Neural cell (in vitro differentiated cells): ENCODE measurements around the gene ADAD2. TPM values are rescaled to one million over a fixed set of nuclear protein-coding genes. Genes with fewer than 3 reads are reported as not detected.

Experiments
- H2AFZ ChIP-seq: fragments of 200-600, 300-800 bp; sonication (generic), shearing (Covaris generic); 2 replicates; pipeline ENCODE4 v1.6.0; 2014; ENCODE audit warnings: low read depth, mild to moderate bottlenecking, antibody characterized with exemption, low read length, moderate library complexity
- H3F3A ChIP-seq: fragments of 200-600 bp; shearing (Covaris generic); 2 replicates; pipeline ENCODE4 v1.6.1; 2016; ENCODE audit warnings: mild to moderate bottlenecking, moderate library complexity, mixed read lengths, antibody characterized with exemption, low read length; ENCODE audit not compliant: insufficient read depth, poor library complexity, severe bottlenecking
- H3K27ac ChIP-seq: fragments of 200-600, 300-800 bp; sonication (generic), shearing (Covaris generic); 2 replicates; pipeline ENCODE4 v1.5.1; 2014; ENCODE audit warnings: mild to moderate bottlenecking, low read length, moderate library complexity
- H3K27me3 ChIP-seq: fragments of 300-800, 200-600 bp; sonication (generic), shearing (Covaris generic); 2 replicates; pipeline ENCODE4 v1.6.0; 2014; ENCODE audit warnings: mild to moderate bottlenecking, low read depth, low read length, moderate library complexity; ENCODE audit not compliant: insufficient read depth
- H3K36me3 ChIP-seq: fragments of 300-800, 200-600 bp; sonication (generic), shearing (Covaris generic); 2 replicates; pipeline ENCODE4 v1.5.1; 2014; ENCODE audit warnings: mild to moderate bottlenecking, antibody characterized with exemption, low read length, moderate library complexity; ENCODE audit not compliant: insufficient read depth
- H3K4me2 ChIP-seq: fragments of 300-800, 200-600 bp; sonication (generic), shearing (Covaris generic); 2 replicates; pipeline ENCODE4 v1.6.0; 2014; ENCODE audit warnings: mild to moderate bottlenecking, low read length
- H3K4me3 ChIP-seq: fragments of 300-800, 200-600 bp; sonication (generic), shearing (Covaris generic); 2 replicates; pipeline ENCODE4 v1.5.1; 2014; ENCODE audit warnings: mild to moderate bottlenecking, low read length, moderate library complexity
- H3K79me2 ChIP-seq: fragments of 200-600 bp; shearing (Covaris generic); replicated peaks from 2 replicates; pipeline ENCODE4 v1.6.0; 2014; ENCODE audit warnings: mild to moderate bottlenecking, low read length, moderate library complexity; ENCODE audit not compliant: insufficient read depth
- H3K9ac ChIP-seq: fragments of 300-800, 200-600 bp; sonication (generic), shearing (Covaris generic); 2 replicates; pipeline ENCODE4 v1.6.1; 2016; ENCODE audit warnings: mild to moderate bottlenecking, low read length, mixed read lengths
- H3K9me2 ChIP-seq: fragments of 200-600 bp; shearing (Covaris generic); 2 replicates; pipeline ENCODE4 v1.6.1; 2016; ENCODE audit warnings: mild to moderate bottlenecking, low read length, mixed read lengths; ENCODE audit not compliant: insufficient read depth
- H3K9me3 ChIP-seq: fragments of 200-600, 300-800 bp; sonication (generic), shearing (Covaris generic); 2 replicates; pipeline ENCODE4 v1.6.1; 2016; ENCODE audit warnings: mild to moderate bottlenecking, mixed run types, low read length, moderate library complexity, mixed read lengths
- H4K20me1 ChIP-seq: fragments of 200-600 bp; shearing (Covaris generic); 2 replicates; pipeline ENCODE4 v1.6.1; 2016; ENCODE audit warnings: mild to moderate bottlenecking, mixed run types; ENCODE audit not compliant: insufficient read depth
- CTCF ChIP-seq: fragments of 450-650 bp; IDR thresholded peaks from 2 replicates; pipeline ENCODE4 v1.5.1; 2014; ENCODE audit warnings: antibody characterized with exemption, mild to moderate bottlenecking, moderate library complexity; ENCODE audit not compliant: poor library complexity, severe bottlenecking
- EP300 ChIP-seq: fragments of 450-650 bp; conservative IDR thresholded peaks from 2 replicates; pipeline ENCODE4 v1.6.1; 2014; ENCODE audit warnings: antibody characterized with exemption, mild to moderate bottlenecking, moderate library complexity; ENCODE audit not compliant: poor library complexity, severe bottlenecking
- EZH2 ChIP-seq: fragments of 200-600, 300-800 bp; shearing (Covaris generic), sonication (generic); IDR thresholded peaks from 2 replicates; pipeline ENCODE4 v1.6.1; 2014; ENCODE audit warnings: antibody characterized with exemption, low read length, borderline replicate concordance, mild to moderate bottlenecking; ENCODE audit not compliant: insufficient read depth, poor library complexity, severe bottlenecking
- MXI1 ChIP-seq: fragments of 450-650 bp; conservative IDR thresholded peaks from 2 replicates; pipeline ENCODE4 v1.6.1; 2014; ENCODE audit warnings: antibody characterized with exemption, mild to moderate bottlenecking; ENCODE audit not compliant: poor library complexity, severe bottlenecking
- POLR2AphosphoS5 ChIP-seq: IDR thresholded peaks from 2 replicates; pipeline ENCODE4 v1.6.1; 2012
- RAD21 ChIP-seq: fragments of 450-650 bp; conservative IDR thresholded peaks from 2 replicates; pipeline ENCODE4 v1.6.1; 2014; ENCODE audit warnings: antibody characterized with exemption, mild to moderate bottlenecking, moderate library complexity
- REST ChIP-seq: IDR thresholded peaks from 2 replicates; pipeline ENCODE4 v1.6.1; 2012; ENCODE audit warnings: borderline replicate concordance
- SMC3 ChIP-seq: fragments of 450-650 bp; conservative IDR thresholded peaks from 2 replicates; pipeline ENCODE4 v1.6.1; 2014; ENCODE audit warnings: antibody characterized with exemption, mild to moderate bottlenecking, moderate library complexity; ENCODE audit not compliant: poor library complexity
- TAF1 ChIP-seq: IDR thresholded peaks from 2 replicates; pipeline ENCODE4 v1.6.1; 2012; ENCODE audit warnings: low read depth
- polyA plus RNA-seq: library from polyadenylated mRNA; depleted of rRNA; stranded (reverse); fragments of >200 nt; gene quantifications from 2 replicates; pipeline ENCODE4 v1.2.3, GENCODE V29; 2014

ADAD2 gene
- polyA plus RNA-seq, 1 donor from 2014 or later: not detected

- H3K36me3 ChIP-seq: no peaks in the 10 kb centered on the region
- H3F3A ChIP-seq: no peaks in the 10 kb centered on the region
- H3K27ac ChIP-seq: no peak overlapping the region
- H3K79me2 ChIP-seq: no peaks in the 10 kb centered on the region
- no peak overlapping the region for H3K4me3 ChIP-seq
- H3K9me2 ChIP-seq: no peaks in the 10 kb centered on the region
- H3K27me3 ChIP-seq: no peaks in the 10 kb centered on the region
- TF ChIP-seq REST (no peak), POLR2AphosphoS5 (no peak), TAF1 (no peak), CTCF (no peak), RAD21 (no peak), EZH2 (no peak), SMC3 (no peak), MXI1 (no peak), EP300 (no peak)
- no peak overlapping the region for H3K4me2 ChIP-seq
- no peaks in the 10 kb centered on the region for H4K20me1 ChIP-seq
- no peak overlapping the region for H3K9ac ChIP-seq
- H2AFZ ChIP-seq: no peak overlapping the region
- H3K9me3 ChIP-seq: no peaks in the 10 kb centered on the region
These were observed 25.2 kb upstream of the ADAD2 start for GRCh38 chr16:84165746-84166145.

- H3K4me2 ChIP-seq: no peak overlapping the region
- H2AFZ ChIP-seq: no peak overlapping the region
These were observed 23.9 kb upstream of the ADAD2 start for GRCh38 chr16:84166796-84167695.

More at GRCh38 chr16:84166796-84167695, 23.9 kb upstream of the ADAD2 start:
- Histone ChIP-seq H3K27me3 (no peaks in the 10 kb centered on the region), H3K4me3 (no peak overlapping the region), H3K9me2 (no peaks in the 10 kb centered on the region), H4K20me1 (no peaks in the 10 kb centered on the region), H3K79me2 (no peaks in the 10 kb centered on the region), H3K9me3 (no peaks in the 10 kb centered on the region), H3K27ac (no peak overlapping the region), H3F3A (no peaks in the 10 kb centered on the region), H3K9ac (no peak overlapping the region), H3K36me3 (no peaks in the 10 kb centered on the region)
- TF ChIP-seq MXI1: no peak
- no peak for TF ChIP-seq REST
- TF ChIP-seq SMC3: no peak
- TF ChIP-seq RAD21: no peak
- no peak for TF ChIP-seq POLR2AphosphoS5
- no peak for TF ChIP-seq EP300
- no peak for TF ChIP-seq EZH2
- TF ChIP-seq CTCF: no peak
- TF ChIP-seq TAF1: no peak
